ENCODE results near the gene CGNL1.
A peak's percentile ranks its signal among the peaks of the same experiment; 100 is the strongest.

The CGNL1 gene

DNA sequence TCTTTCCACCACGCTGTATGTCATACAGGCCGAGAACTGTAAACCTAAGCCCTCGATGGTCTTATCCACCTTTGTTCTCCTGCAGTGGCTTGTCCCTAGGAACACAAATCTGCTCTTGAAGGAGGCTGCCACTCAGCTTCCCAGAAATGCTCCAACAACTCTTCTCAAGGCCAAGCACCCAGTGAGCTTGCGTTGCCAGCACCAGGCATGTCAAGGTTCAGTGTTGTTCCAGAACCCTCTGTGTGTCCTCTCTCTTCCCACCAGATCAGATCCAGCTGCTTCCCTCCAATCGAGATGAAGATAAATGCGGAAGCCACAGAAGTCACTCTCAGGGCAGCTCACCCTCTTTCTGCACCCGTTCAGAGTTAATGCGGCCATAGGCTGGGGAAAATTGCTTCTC, 204.1 kb downstream of the CGNL1 start:
- DNase-seq, result no peak

DNA sequence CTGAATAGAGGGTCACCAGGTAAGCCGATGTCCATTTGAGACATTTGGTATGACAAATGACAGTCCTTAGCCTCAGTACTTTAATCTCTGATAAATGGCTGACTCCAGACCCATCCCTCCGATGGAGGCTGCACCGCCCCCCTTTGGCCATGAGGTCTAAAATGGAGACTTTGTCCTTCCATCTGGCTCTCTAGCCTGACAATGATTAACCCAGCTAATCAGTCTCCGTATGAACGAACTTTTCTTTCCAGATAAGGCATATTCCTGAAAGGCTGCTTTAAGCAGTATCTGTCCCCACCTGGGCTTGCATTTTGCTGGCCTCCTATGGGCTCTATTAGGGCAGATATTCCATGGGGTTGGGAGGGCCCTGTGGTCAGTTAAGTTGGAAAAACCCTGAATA, 204.6 kb downstream of the CGNL1 start:
- no peak for DNase-seq

DNA sequence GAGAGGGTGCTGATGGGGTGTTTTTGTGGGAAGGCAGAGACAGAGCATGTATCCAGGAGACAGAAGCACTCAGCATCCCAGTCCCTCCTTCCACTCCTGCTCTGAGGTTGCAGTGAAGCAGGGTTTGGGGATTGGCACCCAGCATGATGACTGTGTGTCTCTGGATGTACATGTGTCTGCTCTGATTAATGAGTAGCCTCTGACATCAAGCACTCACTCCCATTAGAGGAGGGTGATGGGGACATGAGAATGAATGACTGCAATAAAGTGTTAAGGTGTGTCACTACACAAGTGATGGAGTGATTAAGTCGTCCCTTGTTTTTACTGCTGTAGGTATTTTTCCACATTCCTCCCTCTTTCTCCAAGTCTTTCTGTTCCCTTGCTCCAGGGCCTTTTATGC, 205.8 kb downstream of the CGNL1 start:
- no peak for DNase-seq

- no peak for DNase-seq
Observed at GRCh38 chr15:57583282-57583681, 207.0 kb downstream of the CGNL1 start.

- DNase-seq, result no peak
Observed at GRCh38 chr15:57583720-57584119, 207.4 kb downstream of the CGNL1 start.

GRCh38 chr15:57586661-57587424, 210.5 kb downstream of the CGNL1 start:
- DNase-seq, result no peak

DNA sequence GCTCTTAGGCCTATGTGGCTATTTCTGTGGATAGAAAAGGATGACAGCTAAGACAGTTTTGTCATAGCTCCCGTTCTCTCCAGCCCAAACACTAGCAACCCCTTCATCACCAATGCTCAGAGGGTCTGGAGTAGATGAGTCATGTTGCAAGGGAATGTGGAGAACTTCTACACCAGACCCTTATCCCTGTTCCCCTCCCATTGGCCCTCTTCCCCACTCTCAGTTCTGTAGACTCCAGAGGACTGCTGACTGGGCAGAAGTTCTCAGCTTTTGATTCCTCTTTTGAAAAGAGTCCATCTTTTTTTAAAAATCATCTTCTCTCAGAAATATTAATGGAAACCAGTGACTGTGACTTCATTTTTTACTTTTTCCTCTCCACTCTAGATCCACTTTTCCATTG, 213.0 kb downstream of the CGNL1 start:
- DNase-seq, result no peak

GRCh38 chr15:57589754-57590153, 213.4 kb downstream of the CGNL1 start:
- no peak for DNase-seq

- DNase-seq, result peak; percentile 6
Observed at GRCh38 chr15:57591237-57591821, 215.0 kb downstream of the CGNL1 start.

DNA sequence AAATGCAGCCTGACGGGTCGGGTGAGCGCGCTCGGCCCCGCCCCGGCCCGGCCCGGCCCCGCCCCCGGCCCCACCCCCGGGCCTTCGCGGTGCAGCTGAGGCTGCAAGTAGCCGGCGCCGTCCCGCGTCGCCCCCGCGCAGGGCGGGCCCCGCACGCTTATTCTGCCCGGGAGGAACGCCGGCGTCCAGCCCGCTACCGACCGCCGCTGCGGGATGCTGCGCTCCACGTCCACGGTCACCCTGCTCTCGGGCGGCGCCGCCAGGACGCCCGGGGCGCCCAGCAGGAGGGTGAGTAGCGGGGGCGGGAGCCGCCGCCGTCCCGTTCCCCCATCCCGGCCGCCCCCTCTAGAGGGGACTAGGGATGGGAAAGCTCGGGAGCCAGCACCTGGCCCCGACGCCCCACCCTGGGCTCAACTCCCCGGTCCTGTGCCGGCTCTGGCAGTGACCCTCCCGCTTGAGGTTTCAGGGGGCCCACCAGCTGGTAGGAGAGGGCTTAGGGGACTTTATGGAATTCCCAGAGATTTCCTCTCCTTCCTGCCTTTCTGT, 215.6 kb downstream of the CGNL1 start, which contains the start of gene MYZAP:
Gene MYZAP, plus strand, starts transcription at position 83 of the 546 bp plus-strand sequence. Its CDS starts 131 bp downstream, at position 214.
- DNase-seq, result peak; percentile 57

DNA sequence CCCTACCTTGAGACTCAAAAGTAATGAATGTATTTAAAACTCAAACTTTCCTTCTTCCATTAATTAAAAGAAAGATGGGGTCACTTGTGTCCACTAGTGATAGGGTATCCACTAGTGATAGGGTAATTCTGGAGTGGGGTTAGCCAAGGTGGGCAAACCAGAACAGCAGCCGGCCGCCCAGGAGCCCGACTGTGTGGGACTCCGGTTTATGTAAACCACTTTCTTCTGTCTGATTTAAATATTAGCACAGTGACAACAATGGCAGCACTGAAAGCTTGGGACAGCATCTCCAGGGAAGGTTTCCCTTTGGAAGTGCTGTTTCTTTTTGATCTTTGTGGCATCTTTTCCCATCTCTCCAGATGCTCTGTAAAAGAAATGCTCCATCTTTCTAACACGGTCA, 216.1 kb downstream of the CGNL1 start:
- no peak for DNase-seq

DNA sequence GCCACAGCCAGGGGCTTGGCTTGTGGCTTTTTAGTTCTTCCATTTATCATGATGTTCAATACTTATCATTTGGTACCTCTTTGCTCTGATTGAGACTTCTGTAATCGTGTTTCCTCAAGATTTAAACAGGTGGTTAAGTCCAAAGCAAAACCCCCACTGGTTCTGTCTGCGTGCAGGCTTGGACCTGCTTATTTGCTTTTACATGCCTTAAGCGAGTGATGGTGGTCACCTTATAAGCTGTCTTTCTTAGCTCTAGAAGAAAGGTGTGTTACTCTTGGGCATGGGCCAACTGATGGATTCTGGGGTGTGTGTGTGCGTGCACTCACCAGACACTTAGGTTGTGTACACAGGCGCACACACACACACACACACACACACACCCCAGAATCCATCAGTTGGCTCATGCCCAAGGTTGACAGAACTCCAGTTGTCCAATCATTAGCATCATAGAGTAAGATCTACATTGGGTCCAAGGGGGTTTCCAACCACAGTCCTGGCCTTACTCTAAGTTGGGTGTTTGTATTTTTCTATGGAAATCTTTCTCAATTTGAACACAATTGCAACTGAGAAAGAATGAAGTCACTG, 216.6 kb downstream of the CGNL1 start:
- DNase-seq, result no peak

DNA sequence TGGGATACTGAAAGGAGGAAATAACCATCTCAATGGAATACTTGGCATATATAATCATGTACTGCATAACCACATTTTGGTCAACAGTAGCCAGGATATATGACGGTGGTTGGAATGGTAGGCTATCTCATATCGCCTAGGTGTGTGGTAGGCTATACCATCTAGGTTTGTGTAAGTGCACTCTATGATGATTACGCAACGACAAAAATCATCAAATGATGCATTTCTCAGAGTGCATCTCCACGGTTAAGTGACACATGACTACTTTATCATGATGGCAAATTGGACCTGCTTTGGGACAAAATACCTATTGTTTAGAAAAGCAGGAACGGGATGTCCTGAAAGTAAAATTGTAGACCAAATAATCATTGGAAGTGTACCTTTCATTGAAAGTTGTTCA, 218.2 kb downstream of the CGNL1 start:
- DNase-seq, result no peak

- DNase-seq, result no peak
Observed at GRCh38 chr15:57595011-57595866, 218.9 kb downstream of the CGNL1 start.

GRCh38 chr15:57596301-57596855, 220.1 kb downstream of the CGNL1 start:
- no peak for DNase-seq

- DNase-seq, result no peak
Observed at GRCh38 chr15:57596978-57597377, 220.7 kb downstream of the CGNL1 start.

- no peak for DNase-seq
Observed at GRCh38 chr15:57597431-57597830, 221.1 kb downstream of the CGNL1 start.

DNA sequence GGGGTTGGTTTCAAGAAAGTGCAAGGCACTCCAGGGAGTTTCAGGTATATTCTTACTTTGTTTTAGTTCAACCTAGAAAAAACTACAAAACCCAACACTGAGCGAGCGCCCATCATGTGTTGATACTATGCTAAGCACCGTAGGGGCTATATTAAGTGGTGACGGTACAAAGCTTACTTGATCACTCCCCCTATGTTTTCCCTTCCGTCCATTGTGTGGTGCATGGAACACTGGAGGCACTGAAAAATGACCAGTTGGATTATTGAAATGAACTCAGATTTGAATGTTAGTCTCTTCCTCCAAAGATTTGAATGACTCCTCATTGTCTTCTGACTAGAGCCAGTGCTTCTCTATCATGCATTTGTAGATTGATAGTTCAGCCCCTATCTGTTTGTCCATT, 222.0 kb downstream of the CGNL1 start:
- DNase-seq, result no peak

DNA sequence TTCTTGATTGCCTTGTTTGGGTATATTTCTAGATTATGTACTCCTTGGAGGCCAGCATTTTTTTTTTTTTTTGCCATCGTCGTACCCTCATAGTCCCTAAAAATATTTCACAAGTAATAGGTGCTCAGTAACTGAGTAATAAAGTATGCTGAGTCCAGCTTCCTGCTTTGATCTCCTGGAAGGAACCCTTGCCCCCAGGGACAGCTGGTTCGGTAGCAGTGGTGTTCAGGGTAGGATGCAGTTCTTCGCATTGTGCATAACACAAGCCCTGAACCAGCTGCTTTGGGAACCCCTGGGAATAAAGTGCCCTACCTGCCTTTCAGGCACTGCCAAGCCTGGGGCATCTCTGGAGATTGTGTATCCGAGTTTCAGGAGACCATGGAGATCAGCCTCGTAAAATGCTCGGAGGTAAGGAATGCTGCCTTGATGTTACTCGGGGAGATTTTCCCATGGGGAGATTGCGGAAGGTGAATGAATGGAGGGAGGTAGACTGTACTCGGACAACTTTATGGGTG, 223.0 kb downstream of the CGNL1 start:
- no peak for DNase-seq

DNA sequence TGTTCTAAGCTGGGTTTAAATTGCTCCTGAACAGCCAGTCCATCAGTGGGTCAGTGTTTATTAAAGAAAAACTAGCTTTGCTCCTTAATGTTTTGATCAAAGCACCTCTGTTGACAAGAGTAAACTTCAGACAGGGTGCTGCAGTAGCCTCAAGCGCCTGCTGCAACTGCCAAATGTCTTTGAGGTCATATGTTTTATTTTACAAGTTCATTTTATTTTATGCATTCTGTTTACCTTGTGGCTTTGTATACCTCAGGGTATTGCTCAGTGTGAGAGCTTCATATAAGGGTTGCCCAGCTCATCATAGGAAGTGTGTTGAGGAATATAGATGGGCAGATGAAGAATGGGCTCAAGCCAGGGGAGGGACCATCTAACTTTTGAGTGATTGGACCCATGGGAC, 223.9 kb downstream of the CGNL1 start:
- no peak for DNase-seq
